HG03342 (cell line): Measurements from ENCODE around the gene MLEC.
"Not testable (repeated sequence)": the region's sequence is repeated elsewhere in the genome, so short reads cannot be mapped to it uniquely, and the experiment has no call there.

Experiments used
- ATAC-seq: cut with Tn5 transposase; IDR thresholded peaks from one replicate; pipeline ENCODE4 v1.9.1; 2021; ENCODE audit warnings: mild to moderate bottlenecking, moderate library complexity; ENCODE audit not compliant: unreplicated experiment

Gene MLEC

DNA sequence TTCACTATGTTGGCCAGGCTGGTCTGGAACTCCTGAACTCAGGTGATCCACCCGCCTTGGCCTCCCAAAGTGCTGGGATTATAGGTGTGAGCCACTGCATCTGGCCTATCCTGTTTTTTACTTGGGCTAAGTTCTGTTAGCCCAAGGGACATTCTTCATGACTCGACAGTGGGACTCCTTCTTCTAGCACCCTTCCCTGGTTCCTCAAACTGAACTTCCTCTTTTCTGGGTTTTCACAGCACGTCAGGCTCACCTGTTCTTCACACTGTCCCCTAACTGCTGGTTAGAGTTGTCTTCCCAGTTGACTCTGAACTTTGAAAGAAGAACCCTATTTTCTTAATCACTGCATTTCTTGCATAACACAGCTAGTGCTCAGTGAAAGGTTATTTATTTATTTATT is 24.1 kb upstream of the MLEC start:
- peak; percentile 78 for ATAC-seq

DNA sequence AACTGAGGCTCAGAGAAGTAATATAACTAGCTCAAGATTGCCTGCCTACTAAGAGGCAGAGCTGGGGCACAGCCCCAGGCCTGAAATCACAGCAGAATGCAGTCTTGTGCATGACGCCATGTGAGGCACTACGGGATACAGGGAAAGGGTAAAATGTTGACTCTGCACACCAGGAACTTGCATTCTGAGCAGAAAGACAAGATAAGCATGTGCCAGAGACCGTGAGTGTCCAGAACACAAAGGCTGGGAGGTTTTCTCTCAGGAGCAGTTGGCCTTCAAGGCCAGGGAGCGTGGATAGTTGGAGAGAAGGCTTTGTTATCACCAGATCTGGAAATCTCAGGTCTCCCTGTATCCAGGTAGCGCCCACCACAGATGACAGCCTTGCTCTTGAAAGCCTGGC is 23.2 kb upstream of the MLEC start:
- no peak for ATAC-seq

- no peak for ATAC-seq
Measured at GRCh38 chr12:120666571-120667390, 20.2 kb upstream of the MLEC start.

GRCh38 chr12:120668091-120668867 is 18.7 kb upstream of the MLEC start:
- ATAC-seq: no peak

DNA sequence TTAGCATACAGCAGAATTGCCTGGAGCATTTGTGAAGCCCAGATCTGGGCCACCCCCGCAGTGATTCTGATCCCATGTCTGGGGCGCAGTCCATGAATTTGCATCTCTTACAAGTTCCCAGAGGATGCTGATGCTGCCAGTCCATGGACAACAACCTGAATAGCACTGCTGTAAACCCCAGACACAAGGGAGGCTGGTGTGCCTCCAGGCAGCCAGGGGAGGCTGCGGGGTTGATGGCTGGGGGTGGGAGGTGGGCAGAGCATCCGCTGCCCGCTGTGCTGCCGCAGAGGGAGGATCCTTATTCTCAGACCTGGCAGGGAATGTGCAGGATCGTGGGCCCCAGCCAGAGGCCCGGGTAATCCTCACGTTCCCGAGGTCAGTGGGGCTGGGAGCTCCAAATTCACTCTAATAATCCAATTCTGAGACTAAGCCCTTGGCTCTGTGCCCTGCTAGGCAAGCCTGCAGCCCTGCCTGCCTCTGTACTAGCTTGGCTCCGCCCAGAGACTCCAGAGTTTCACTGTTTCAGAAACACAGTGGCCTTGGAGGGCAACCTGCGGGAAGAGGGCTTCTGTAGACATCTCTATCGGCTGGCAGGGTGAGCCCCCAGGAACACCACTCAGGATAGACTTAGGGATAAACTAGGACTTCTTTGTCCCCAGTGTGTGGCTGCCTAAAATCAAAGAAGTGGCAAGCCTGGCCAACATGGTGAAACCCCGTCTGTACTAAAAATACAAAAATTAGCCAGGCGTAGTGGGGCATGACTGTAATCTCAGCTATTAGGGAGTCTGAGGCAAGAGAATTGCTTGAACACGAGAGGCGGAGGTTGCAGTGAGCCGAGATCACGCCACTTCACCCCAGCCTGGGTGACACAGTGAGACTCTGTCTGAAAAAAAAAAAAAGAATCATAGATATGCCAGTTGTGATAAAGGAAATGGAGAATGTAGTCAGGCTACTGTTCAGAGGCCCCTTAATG is 17.8 kb upstream of the MLEC start:
- peak; percentile 51 for ATAC-seq

- not testable (repeated sequence) for ATAC-seq
Measured at GRCh38 chr12:120670237-120670636, 16.7 kb upstream of the MLEC start.

GRCh38 chr12:120670667-120671066 is 16.3 kb upstream of the MLEC start:
- ATAC-seq: no peak

- no peak for ATAC-seq
Measured at GRCh38 chr12:120674097-120674636, 12.8 kb upstream of the MLEC start.

- peak; percentile 54 for ATAC-seq
Measured at GRCh38 chr12:120677765-120678473, 9.0 kb upstream of the MLEC start.

DNA sequence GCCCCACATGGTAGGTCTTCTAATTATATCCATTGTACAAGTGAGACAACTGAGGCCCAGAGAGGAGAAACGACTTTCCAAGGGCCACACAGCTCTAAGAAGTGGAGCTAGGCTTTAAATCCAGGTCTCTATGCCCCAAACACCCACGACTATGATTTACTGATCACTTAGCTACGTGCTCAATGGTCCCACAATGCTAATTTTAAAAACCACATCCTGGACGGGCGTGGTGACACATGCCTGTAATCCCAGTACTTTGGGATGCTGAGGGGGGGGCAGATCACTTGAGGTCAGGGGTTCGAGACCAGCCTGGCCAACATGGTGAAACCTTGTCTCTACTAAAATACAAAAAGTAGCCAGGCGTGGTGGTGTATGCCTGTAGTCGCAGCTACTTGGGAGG is 8.4 kb upstream of the MLEC start:
- ATAC-seq: peak; percentile 12

DNA sequence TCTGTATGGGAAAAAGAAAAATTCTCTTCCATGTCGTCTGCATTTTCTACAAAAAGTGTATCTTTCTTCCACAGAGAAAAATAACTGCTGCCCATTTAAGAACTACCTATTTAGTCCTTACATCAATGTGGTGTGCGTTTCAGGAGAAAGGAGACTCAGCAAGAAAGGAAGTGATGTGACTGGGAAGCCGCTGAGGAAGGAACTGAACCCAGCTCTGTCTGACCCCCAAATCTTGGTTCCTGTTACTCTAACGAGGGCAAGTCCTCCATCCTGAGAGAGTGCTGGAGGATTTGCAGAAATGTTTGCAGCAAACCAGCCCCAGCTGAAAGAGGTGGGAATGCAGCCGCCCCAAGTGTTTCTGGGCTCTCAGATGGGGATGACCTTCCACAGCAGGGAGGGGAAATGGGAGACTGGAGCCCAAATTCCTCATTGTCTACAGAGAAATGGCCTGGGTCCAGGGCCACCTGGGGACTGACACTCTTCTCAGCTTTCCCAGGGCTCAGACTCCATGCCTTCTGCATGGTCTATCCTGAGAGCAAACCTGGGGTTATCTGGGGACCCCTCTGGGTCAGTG is 6.7 kb upstream of the MLEC start:
- no peak for ATAC-seq

DNA sequence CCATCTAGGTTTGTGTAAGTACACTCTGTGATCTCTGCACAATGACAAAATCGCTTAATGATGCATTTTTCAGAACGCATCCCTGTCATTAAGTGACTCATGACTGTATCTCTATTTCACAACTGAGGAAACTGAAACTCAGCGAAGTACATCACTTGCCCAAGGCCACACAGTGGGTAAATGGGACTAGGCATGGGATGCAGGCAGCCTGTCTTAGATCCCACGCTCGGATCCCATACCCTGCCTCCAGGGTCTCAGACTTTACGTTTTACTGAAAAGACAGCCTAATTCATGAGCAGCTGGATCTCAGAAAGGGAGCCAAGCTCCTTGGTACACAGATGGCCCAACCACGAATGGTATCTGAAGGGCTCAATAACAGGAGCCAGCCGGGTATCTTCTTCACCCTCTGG is 2.4 kb upstream of the MLEC start:
- no peak for ATAC-seq

DNA sequence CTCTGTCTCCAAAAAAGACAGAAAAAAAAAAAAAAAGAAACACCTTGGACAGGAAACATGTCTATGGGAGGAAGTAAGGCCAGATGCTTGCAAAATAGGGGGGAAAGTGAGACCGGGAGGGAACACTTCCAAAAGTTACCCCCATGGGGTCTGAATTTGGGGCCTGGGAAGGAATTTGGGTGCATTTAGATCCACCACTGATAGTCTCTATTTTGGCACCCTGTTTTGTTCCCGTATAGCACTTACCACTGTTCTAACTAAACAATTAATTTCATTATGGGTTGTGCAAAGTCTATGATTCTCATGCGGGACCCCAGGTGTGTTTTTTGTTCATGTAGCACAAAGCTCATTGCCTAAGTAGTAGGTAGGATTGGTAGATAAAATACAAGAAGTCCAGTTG is 1.4 kb upstream of the MLEC start:
- no peak for ATAC-seq

GRCh38 chr12:120686151-120686689 is 729 bp upstream of the MLEC start:
- peak; percentile 67 for ATAC-seq

DNA sequence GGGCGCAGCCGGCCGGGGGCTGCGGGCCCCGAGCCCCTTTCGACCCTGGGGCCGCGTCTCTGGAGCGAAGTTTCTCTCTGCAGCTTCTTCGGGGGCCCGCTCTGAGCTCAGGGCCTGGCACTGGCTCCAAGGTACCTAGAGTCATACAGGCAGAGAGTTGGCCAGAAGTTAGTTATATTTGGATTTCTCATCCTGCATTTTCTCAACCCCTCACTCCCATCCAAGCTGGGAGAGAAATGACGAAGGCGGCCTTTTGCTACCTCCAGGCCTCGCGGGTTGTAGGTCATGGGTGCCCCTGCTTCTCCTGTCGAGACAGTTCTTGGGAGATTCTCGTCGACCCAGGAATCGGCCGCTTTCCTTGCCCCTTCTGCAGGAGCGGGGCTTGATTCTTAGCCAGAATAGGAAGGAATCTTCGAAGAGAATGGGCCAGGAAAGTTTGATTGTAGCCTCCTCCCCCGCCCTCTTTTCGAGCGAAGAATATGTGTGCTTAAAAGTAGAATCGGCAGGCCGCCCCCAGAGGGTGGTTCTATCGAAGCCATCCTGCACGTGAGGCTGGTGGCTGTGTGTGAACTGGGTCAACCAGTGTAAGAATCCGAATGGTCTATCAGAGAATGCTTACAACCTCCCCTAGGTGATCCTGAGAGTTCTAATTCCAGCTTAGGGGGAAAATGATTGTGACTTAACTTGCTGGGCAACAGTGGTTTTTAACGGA is 785 bp downstream of the MLEC start:
- ATAC-seq: no peak

GRCh38 chr12:120688527-120689071 is 1.6 kb downstream of the MLEC start:
- no peak for ATAC-seq

GRCh38 chr12:120689397-120690082 is 2.6 kb downstream of the MLEC start:
- no peak for ATAC-seq

DNA sequence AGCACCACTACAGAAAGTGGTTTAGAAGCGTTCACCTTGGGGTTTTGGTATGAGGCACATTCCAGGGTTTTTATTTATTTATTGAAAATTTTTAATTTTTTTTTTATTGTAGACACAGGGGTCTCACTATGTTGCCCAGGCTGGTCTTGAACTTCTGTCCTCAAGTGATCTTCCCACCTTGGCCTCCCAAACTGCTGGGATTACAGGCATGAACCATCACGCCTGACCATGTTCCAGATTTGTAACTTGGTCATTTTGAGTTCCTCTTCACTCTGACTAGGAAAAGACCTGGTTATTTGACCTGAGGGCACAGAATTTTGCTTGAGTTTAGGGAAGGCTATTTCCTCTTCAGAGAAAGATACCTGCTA is 3.1 kb downstream of the MLEC start:
- no peak for ATAC-seq
